ENCODE measurements around the gene FBXL7.

GRCh38 chr5:15452781-15453180, 47.2 kb upstream of the FBXL7 start:
- no peak for TF ChIP-seq EZH2 (IDR thresholded peaks at IDR 0.05; ENCODE audit: insufficient read depth, poor library complexity, severe bottlenecking)
- no peak for TF ChIP-seq EZH2phosphoT487 (IDR thresholded peaks at IDR 0.05; ENCODE audit: insufficient read depth, low read depth)

Measured in GM23248 (cell line).